K562 (cell line): ENCODE data around the gene ZNF672. TPM values are rescaled to one million over a fixed set of nuclear protein-coding genes. Genes with fewer than 3 reads are reported as not detected.

Source experiments
- BRD9 ChIP-seq: fragments of 450-650 bp; IDR thresholded peaks from 2 replicates; pipeline ENCODE4 v1.6.1; 2018; ENCODE audit warnings: low read depth; ENCODE audit not compliant: partially characterized antibody
- CEBPG ChIP-seq, 3 experiments: fragments of 200-800 bp in 1 of 3; sonication (Bioruptor generic) in 1 of 3; sonication (generic) in 1 of 3; formaldehyde crosslinking in 1 of 3; IDR thresholded peaks in 2 of 3; conservative IDR thresholded peaks in 1 of 3; 2 replicates each; pipeline versions ENCODE4 v1.6.1 to v1.8.0; 2016 to 2022; ENCODE audit warnings: missing compliant biosample characterization in 2 of 3, missing genetic modification characterization in 2 of 3, mild to moderate bottlenecking in 1 of 3, missing genetic modification reagents in 1 of 3
- DMBX1 ChIP-seq: fragments of 250-450 bp; sonication (Bioruptor Pico); IDR thresholded peaks from 2 replicates; pipeline ENCODE4 v1.8.0; 2022; ENCODE audit warnings: inconsistent platforms, mild to moderate bottlenecking, moderate library complexity, borderline replicate concordance
- MAFG ChIP-seq: fragments of 450-650 bp; conservative IDR thresholded peaks from 2 replicates; pipeline ENCODE4 v1.6.1; 2016; ENCODE audit warnings: missing genetic modification characterization, missing compliant biosample characterization
- MECOM ChIP-seq: fragments of 250-450 bp; sonication (Bioruptor Pico); IDR thresholded peaks from 2 replicates; pipeline ENCODE4 v1.8.0; 2022; ENCODE audit warnings: inconsistent platforms
- MTA2 ChIP-seq: fragments of 450-650 bp; IDR thresholded peaks from 2 replicates; pipeline ENCODE4 v1.6.1; 2016; ENCODE audit warnings: low read depth
- NUFIP1 ChIP-seq: fragments of 450-650 bp; IDR thresholded peaks from 2 replicates; pipeline ENCODE4 v1.6.1; 2018; ENCODE audit not compliant: partially characterized antibody
- POLR3G ChIP-seq: IDR thresholded peaks from 2 replicates; pipeline ENCODE4 v1.6.1; 2011; ENCODE audit not compliant: insufficient read length, insufficient replicate concordance; ENCODE audit errors: extremely low read depth
- RBM15 ChIP-seq: fragments of 200-400 bp; formaldehyde crosslinking; IDR thresholded peaks from 2 replicates; pipeline ENCODE4 v1.6.1; 2018; ENCODE audit warnings: mild to moderate bottlenecking, low read length, moderate library complexity; ENCODE audit not compliant: insufficient read depth
- SMARCE1 ChIP-seq: fragments of 450-650 bp; IDR thresholded peaks from 2 replicates; pipeline ENCODE4 v1.7.1; 2016; ENCODE audit warnings: mild to moderate bottlenecking
- SUPT5H ChIP-seq: fragments of 450-650 bp; IDR thresholded peaks from 2 replicates; pipeline ENCODE4 v1.6.1; 2016
- THRAP3 ChIP-seq: fragments of 450-650 bp; IDR thresholded peaks from 2 replicates; pipeline ENCODE4 v1.6.1; 2016; ENCODE audit warnings: mild to moderate bottlenecking, inconsistent platforms, borderline replicate concordance
- ZNF174 ChIP-seq: fragments of 250-450 bp; sonication (Bioruptor Pico); IDR thresholded peaks from 2 replicates; pipeline ENCODE4 v1.4.0; 2020; ENCODE audit warnings: mild to moderate bottlenecking
- ZNF444 ChIP-seq: fragments of 250-450 bp; sonication (Bioruptor Pico); IDR thresholded peaks from 2 replicates; pipeline ENCODE4 v1.4.0; 2020; ENCODE audit warnings: mild to moderate bottlenecking, moderate library complexity
- polyA plus RNA-seq, 8 experiments: library from polyadenylated mRNA; depleted of rRNA in 4 of 8; stranded (reverse) in 5 of 8; unstranded in 3 of 8; fragments of >200 nt; fragmentation: Nextera tagmentation in 2 of 8; fragmentation: Illumina TruSeq in 1 of 8; extraction: Ambion mirVana in 2 of 8; extraction: Trizol in 1 of 8; gene quantifications; 2 replicates each; pipeline versions ENCODE4 v1.2.1 to v1.2.3, GENCODE V29; 2011 to 2014; ENCODE audit warnings: inconsistent platforms in 1 of 8, missing spikeins in 1 of 8
- total RNA-seq, 7 experiments: library from RNA; depleted of rRNA in 6 of 7; stranded (reverse); fragments of >200 nt in 6 of 7; fragmentation: Illumina TruSeq in 2 of 7; extraction: Trizol in 2 of 7; gene quantifications; 2 replicates each; pipeline versions ENCODE4 v1.2.1 to v1.2.3, GENCODE V29; 2011 to 2021; ENCODE audit warnings: low replicate concordance in 1 of 7
- TF ChIP-seq, protein P1 (sequence below): conservative IDR thresholded peaks from 2 replicates; pipeline ENCODE4 v1.6.1; 2011; ENCODE audit warnings: low read depth, mild to moderate bottlenecking, low read length; ENCODE audit not compliant: control insufficient read depth
- TF ChIP-seq, protein P2 (sequence below): sonication (generic); formaldehyde crosslinking; IDR thresholded peaks from 2 replicates; pipeline ENCODE4 v1.8.0; 2023; ENCODE audit warnings: missing genetic modification reagents, mild to moderate bottlenecking, borderline replicate concordance
- TF ChIP-seq, protein P3 (sequence below), 2 experiments: fragments of 450-650 bp; IDR thresholded peaks; 2 replicates each; pipeline ENCODE4 v1.6.1; 2016
- TF ChIP-seq, protein P4 (sequence below): sonication (generic); formaldehyde crosslinking; IDR thresholded peaks from 2 replicates; pipeline ENCODE4 v1.8.1; 2023; ENCODE audit warnings: mild to moderate bottlenecking, missing genetic modification reagents

Gene ZNF672
- total and polyA plus RNA-seq, 9 of the 15 experiments (the other 6 are each of a cell fraction or from before 2014, with no cell fraction given), result 1.9 to 57.9 (median 24.1) TPM

DNA sequence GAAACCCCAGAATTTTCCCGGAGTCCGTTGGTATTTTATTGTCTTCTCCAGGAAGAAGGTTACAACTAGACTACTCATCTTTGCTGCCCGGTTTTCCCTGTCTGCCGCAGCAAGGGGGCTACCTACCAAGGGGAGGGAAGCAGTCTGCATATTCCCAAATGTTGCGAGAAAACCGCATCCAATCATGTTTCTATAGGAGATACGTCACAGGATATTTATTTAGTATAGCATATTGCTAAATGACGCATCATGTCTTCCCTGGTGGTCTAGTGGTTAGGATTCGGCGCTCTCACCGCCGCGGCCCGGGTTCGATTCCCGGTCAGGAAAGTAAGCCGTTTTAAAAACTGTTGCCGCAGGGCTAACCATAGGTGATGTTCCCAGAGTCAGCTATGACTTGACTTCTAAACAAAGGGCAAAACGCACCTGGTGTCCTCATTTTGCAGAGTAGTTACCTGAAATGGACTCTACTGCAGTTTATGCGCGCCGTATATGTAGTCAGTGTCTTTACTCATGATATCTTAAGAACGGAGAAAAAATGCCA, 36.0 kb downstream of the ZNF672 start (continued):
- TF ChIP-seq CEBPG (CRISPR knock-in tag; IDR thresholded peaks at IDR 0.05) (no peak), CEBPG (tag; conservative IDR thresholded peaks at IDR 0.05 in 1 of 2, IDR thresholded peaks at IDR 0.05 in 1 of 2) (peak in 1 of 2 experiments; percentile 60; a peak in 3 of 4 replicates), RBM15 (no peak), ZNF444 (no peak), MTA2 (peak; percentile 8; the same call in 1 of the 2 replicates), NUFIP1 (no peak), THRAP3 (peak; percentile 80; the same call in 1 of the 2 replicates), MAFG (no peak; the same call in 1 of the 2 replicates), ZNF174 (CRISPR knock-in tag) (no peak), DMBX1 (CRISPR knock-in tag) (no peak), POLR3G (no peak), BRD9 (peak; percentile 98), SMARCE1 (no peak), SUPT5H (no peak), MECOM (CRISPR knock-in tag) (0 out of 2 replicates have a peak, but pooled peaks have one; percentile 66)
- TF ChIP-seq, protein P1, sequence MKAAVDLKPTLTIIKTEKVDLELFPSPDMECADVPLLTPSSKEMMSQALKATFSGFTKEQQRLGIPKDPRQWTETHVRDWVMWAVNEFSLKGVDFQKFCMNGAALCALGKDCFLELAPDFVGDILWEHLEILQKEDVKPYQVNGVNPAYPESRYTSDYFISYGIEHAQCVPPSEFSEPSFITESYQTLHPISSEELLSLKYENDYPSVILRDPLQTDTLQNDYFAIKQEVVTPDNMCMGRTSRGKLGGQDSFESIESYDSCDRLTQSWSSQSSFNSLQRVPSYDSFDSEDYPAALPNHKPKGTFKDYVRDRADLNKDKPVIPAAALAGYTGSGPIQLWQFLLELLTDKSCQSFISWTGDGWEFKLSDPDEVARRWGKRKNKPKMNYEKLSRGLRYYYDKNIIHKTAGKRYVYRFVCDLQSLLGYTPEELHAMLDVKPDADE, result 0 out of 2 replicates have a peak, but pooled peaks have one; percentile 15
- TF ChIP-seq, protein P2, sequence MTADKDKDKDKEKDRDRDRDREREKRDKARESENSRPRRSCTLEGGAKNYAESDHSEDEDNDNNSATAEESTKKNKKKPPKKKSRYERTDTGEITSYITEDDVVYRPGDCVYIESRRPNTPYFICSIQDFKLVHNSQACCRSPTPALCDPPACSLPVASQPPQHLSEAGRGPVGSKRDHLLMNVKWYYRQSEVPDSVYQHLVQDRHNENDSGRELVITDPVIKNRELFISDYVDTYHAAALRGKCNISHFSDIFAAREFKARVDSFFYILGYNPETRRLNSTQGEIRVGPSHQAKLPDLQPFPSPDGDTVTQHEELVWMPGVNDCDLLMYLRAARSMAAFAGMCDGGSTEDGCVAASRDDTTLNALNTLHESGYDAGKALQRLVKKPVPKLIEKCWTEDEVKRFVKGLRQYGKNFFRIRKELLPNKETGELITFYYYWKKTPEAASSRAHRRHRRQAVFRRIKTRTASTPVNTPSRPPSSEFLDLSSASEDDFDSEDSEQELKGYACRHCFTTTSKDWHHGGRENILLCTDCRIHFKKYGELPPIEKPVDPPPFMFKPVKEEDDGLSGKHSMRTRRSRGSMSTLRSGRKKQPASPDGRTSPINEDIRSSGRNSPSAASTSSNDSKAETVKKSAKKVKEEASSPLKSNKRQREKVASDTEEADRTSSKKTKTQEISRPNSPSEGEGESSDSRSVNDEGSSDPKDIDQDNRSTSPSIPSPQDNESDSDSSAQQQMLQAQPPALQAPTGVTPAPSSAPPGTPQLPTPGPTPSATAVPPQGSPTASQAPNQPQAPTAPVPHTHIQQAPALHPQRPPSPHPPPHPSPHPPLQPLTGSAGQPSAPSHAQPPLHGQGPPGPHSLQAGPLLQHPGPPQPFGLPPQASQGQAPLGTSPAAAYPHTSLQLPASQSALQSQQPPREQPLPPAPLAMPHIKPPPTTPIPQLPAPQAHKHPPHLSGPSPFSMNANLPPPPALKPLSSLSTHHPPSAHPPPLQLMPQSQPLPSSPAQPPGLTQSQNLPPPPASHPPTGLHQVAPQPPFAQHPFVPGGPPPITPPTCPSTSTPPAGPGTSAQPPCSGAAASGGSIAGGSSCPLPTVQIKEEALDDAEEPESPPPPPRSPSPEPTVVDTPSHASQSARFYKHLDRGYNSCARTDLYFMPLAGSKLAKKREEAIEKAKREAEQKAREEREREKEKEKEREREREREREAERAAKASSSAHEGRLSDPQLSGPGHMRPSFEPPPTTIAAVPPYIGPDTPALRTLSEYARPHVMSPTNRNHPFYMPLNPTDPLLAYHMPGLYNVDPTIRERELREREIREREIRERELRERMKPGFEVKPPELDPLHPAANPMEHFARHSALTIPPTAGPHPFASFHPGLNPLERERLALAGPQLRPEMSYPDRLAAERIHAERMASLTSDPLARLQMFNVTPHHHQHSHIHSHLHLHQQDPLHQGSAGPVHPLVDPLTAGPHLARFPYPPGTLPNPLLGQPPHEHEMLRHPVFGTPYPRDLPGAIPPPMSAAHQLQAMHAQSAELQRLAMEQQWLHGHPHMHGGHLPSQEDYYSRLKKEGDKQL (CRISPR knock-in tag), result 0 out of 2 replicates have a peak, but pooled peaks have one; percentile 52
- TF ChIP-seq, protein P3, sequence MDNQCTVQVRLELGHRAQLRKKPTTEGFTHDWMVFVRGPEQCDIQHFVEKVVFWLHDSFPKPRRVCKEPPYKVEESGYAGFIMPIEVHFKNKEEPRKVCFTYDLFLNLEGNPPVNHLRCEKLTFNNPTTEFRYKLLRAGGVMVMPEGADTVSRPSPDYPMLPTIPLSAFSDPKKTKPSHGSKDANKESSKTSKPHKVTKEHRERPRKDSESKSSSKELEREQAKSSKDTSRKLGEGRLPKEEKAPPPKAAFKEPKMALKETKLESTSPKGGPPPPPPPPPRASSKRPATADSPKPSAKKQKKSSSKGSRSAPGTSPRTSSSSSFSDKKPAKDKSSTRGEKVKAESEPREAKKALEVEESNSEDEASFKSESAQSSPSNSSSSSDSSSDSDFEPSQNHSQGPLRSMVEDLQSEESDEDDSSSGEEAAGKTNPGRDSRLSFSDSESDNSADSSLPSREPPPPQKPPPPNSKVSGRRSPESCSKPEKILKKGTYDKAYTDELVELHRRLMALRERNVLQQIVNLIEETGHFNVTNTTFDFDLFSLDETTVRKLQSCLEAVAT (IDR thresholded peaks at IDR 0.05), result peak; percentile 27 to 67; a peak in 2 of 4 replicates
- TF ChIP-seq, protein P4, sequence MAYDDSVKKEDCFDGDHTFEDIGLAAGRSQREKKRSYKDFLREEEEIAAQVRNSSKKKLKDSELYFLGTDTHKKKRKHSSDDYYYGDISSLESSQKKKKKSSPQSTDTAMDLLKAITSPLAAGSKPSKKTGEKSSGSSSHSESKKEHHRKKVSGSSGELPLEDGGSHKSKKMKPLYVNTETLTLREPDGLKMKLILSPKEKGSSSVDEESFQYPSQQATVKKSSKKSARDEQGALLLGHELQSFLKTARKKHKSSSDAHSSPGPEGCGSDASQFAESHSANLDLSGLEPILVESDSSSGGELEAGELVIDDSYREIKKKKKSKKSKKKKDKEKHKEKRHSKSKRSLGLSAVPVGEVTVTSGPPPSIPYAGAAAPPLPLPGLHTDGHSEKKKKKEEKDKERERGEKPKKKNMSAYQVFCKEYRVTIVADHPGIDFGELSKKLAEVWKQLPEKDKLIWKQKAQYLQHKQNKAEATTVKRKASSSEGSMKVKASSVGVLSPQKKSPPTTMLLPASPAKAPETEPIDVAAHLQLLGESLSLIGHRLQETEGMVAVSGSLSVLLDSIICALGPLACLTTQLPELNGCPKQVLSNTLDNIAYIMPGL, result no peak; the same call in 1 of the 2 replicates
